Heart left ventricle (tissue), 16 donors: Measurements from ENCODE around the gene GH2. TPM values are rescaled to one million over a fixed set of nuclear protein-coding genes. Genes with fewer than 3 reads are reported as not detected.
"Not testable (repeated sequence)": the region's sequence is repeated elsewhere in the genome, so short reads cannot be mapped to it uniquely, and the experiment has no call there.

Source experiments
- ATAC-seq, 4 donors: fragments of 200-7000 bp; cut with Tn5 transposase; one replicate each; pipeline ENCODE4 v1.9.1; 2020 to 2022; ENCODE audit warnings: moderate library complexity in 4 of 4, mild to moderate bottlenecking in 3 of 4, moderate number of reproducible peaks in 1 of 4
- DNase-seq, 5 donors: peaks; one replicate each; pipeline ENCODE4 v3.0.0-alpha.2; 2020
- H3K27ac ChIP-seq, 12 donors: fragments of 200-600 bp; sonication (generic) in 4 of 12; one replicate each; pipeline versions ENCODE4 v1.5.0 to v1.8.0; 2016 to 2022; ENCODE audit warnings: mild to moderate bottlenecking in 2 of 12
- H3K27me3 ChIP-seq, 9 donors: fragments of 200-600 bp; sonication (generic) in 2 of 9; one replicate each; pipeline versions ENCODE4 v1.5.1 to v1.8.0; 2016 to 2022; ENCODE audit warnings: mild to moderate bottlenecking in 3 of 9
- H3K36me3 ChIP-seq, 9 donors: fragments of 200-600 bp; sonication (generic) in 2 of 9; one replicate each; pipeline versions ENCODE4 v1.5.0 to v1.8.0; 2018 to 2022; ENCODE audit warnings: mild to moderate bottlenecking in 2 of 9
- H3K4me1 ChIP-seq, 12 donors: fragments of 200-600 bp; sonication (generic) in 4 of 12; one replicate each; pipeline versions ENCODE4 v1.5.0 to v1.8.0; 2016 to 2022; ENCODE audit warnings: mild to moderate bottlenecking in 3 of 12
- H3K4me3 ChIP-seq, 12 donors: fragments of 200-600 bp; sonication (generic) in 4 of 12; one replicate each; pipeline versions ENCODE4 v1.5.0 to v1.8.0; 2017 to 2022; ENCODE audit warnings: mild to moderate bottlenecking in 9 of 12, moderate library complexity in 4 of 12
- H3K9me3 ChIP-seq, 12 donors: fragments of 200-600 bp; sonication (generic) in 4 of 12; one replicate each; pipeline versions ENCODE4 v1.5.0 to v1.8.0; 2016 to 2022; ENCODE audit warnings: mild to moderate bottlenecking in 1 of 12
- CTCF ChIP-seq, 12 donors: fragments of 200-600 bp; sonication (generic) in 4 of 12; IDR thresholded peaks; one replicate each; pipeline versions ENCODE4 v1.5.0 to v1.8.0; 2018 to 2022; ENCODE audit warnings: antibody characterized with exemption in 12 of 12, mild to moderate bottlenecking in 5 of 12
- WGBS, 4 donors: extraction: QIAGEN DNeasy Blood & Tissue Kit in 2 of 4; methylation state at CpG; one replicate each; pipeline versions ENCODE4 v1.1.5 to v1.1.7; 2013 to 2018; 5-methylcytosine and 5-hydroxymethylcytosine counted together
- intact Hi-C, 10 donors: fragments of 100-400 bp; cut with DNase I; formaldehyde crosslinking; loops; one replicate each; pipeline versions ENCODE4 v1.11.1 to v1.14.2; 2022
- polyA plus RNA-seq, 2 donors: library from polyadenylated mRNA; stranded (reverse); fragments of 200-250 nt; gene quantifications; one replicate each; pipeline ENCODE4 v1.2.3, GENCODE V29; 2013
- total RNA-seq, 9 donors: library from RNA; depleted of rRNA in 2 of 9; stranded (reverse); fragments of >200 nt in 2 of 9; fragmentation: NEBNext Ultra II Directional in 3 of 9; extraction: Animal tissue kit (Norgen Biotek cat#: 25700) in 3 of 9; gene quantifications; one replicate each; pipeline versions ENCODE4 v1.1.0 to v1.2.4, GENCODE V29; 2016 to 2023
- donor health status: ischemic (EF 13 %, LVEDD 7.1; RV severe dilation, severe dysfunction).
- donor health status: healthy with polysubstance abuse.
- donor health status: DM: no; HTN: yes; CAD: no.
- donor health status: DM: no; HTN: no; CAD: no.
- donor health status: ischemic (EF 25% LVEDD 6.9; RV normal size, moderate dysfunction).
- donor health status: ischemic (EF 25% LVEDD 5.7; RV mildly dilated, moderate dysfunction).
- donor health status: healthy.
- donor health status: DM: yes; HTN: yes; CAD: no.
- donor health status: ischemic (EF 35%, LVEDD 5.7; RV mildly dilated, moderate dysfunction).
- donor health status: nonischemic (EF 11% LVEDD 7.7; RV severe dilation, severe dysfunction).
- donor health status: DM: yes; HTN: yes; CAD: no.
- donor health status: PGD.
- donor health status: ischemic (EF 29% LVEDD 5.4; RV normal size, mild dysfunction).
- donor health status: nonischemic (EF 23%, LVEDD 6.1; RV moderate dilation, normal function).

The GH2 gene
- total and polyA plus RNA-seq, 11 donors, result not detected

DNA sequence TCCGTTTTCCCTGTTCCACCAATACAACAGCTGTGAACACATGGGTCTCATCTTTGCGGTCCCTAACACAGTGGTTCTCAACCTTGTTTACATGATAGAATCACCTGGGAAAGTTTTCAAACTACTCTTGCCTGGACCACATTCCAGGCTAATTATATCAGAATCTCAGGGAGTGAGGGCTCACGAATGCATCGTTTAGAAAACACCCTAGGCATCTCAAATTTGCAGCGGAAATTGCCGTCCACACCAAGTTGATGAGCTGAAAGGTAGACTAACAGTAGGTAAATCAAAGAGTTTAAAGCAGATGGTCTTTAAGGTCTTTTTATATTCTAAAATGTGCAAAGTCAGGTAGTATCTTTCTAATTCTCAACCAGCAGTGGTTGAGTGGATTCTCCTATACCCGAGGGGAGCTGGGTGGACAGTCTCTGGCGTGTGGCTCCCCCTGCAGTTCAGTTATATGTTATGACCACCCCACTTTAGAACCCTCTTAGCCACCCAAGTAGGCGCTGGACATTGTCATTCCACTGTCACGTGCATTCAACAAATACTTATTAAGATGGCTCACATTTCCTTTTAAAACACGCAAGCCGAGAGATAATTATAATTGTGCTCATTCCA lies 25.5 kb upstream of the GH2 start:
- TF ChIP-seq CTCF (IDR thresholded peaks at IDR 0.05), result peak in 1 of 12 donors; percentile 17
- peaks cover 0 to 11% (median 0%) of the 10 kb centered on the region in 9 donors for H3K27me3 ChIP-seq
- WGBS, 4 donors, result 52 to 59% (median 58%) methylated on average over 10 to 12 of the region's 12 CpGs
- DNase-seq, H3K36me3 ChIP-seq, H3K9me3 ChIP-seq, H3K27ac ChIP-seq, H3K4me3 ChIP-seq, H3K4me1 ChIP-seq, intact Hi-C loops: not testable (repeated sequence)
- ATAC-seq, result peak in 1 of 4 donors; percentile 40

GRCh38 chr17:63904796-63905195 lies 23.1 kb upstream of the GH2 start:
- 94 to 98% (median 95%) methylated on average over 8 of the region's 8 CpGs for WGBS, 4 donors
- H3K27me3 ChIP-seq, ATAC-seq, H3K4me1 ChIP-seq, intact Hi-C loops, H3K4me3 ChIP-seq, H3K9me3 ChIP-seq, H3K36me3 ChIP-seq, DNase-seq, H3K27ac ChIP-seq: not testable (repeated sequence)

DNA sequence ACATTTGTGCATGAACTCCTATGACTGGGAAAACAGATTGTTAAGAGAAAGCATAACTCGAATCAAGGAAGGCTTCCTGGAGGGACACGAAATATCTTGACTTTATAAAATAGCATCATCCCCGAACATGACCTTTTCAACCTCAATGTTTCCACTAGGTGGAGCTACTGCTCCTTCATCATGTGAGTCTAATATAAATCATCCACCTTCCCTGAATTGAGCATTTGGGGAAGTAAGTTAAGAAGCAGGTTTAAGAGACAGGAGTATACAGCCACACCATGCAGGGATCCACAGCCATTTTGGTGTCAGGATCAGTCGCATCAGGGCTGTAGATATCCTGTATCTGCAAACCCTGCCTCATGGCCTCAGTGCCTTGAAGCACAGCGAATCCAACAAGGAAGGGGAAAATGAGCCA lies 22.1 kb upstream of the GH2 start:
- H3K27me3 ChIP-seq, H3K36me3 ChIP-seq, H3K9me3 ChIP-seq, H3K27ac ChIP-seq, intact Hi-C loops, DNase-seq, H3K4me3 ChIP-seq, H3K4me1 ChIP-seq: not testable (repeated sequence)
- TF ChIP-seq CTCF (IDR thresholded peaks at IDR 0.05), result peak; percentile 13 to 56 (median 34)
- peak in 1 of 4 donors; percentile 38 for ATAC-seq
- 29 to 34% (median 32%) methylated on average over 5 of the region's 5 CpGs for WGBS, 4 donors

GRCh38 chr17:63901971-63902370 lies 20.2 kb upstream of the GH2 start:
- H3K36me3 ChIP-seq, DNase-seq, ATAC-seq, H3K4me1 ChIP-seq, H3K27me3 ChIP-seq, intact Hi-C loops, H3K27ac ChIP-seq, H3K9me3 ChIP-seq, H3K4me3 ChIP-seq: not testable (repeated sequence)
- WGBS, 4 donors, result 75 to 93% (median 83%) methylated on average over 2 of the region's 2 CpGs

DNA sequence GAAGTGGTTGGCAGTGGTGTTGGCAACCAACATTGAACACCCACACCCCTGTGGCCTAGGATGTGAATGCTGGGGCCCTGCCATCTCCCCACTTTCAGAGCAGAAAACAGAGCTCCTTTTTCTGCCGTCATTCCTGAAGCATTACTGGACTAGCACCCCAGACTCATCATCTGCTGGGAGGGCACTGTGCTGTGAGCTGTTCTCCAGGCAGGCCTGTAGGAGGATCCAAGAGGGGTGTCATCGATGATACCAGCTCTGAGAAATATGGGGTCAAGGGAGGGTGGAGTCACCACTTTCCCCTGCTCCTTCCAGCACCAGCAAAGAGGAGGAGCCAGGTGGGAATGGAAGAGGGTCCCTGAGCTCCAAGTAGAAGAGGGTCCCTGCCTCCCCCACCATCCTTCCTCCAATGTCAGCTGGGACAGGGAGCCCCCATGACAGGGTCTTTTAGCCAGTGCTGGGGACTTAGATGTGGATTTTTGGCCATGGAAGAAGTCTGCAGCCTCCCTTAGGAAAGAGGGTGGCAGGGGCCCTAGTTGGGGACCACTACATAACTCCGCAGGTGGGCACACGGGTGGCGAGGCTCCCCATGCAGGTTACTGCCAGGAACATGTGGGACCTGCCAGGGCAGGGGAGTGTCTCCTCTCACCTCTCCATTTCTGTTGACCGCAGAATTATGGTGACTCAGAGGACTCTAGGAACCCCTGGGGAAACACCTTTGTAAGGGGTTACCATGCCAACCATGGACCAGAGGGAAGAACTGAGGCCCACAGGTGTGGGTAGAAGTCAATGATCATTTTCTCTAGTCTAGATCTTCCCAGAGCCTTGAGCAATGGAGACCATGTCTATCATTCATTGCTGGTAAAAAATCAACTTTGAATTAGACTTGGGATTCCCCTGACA lies 17.4 kb upstream of the GH2 start:
- H3K27ac ChIP-seq, H3K4me1 ChIP-seq, H3K9me3 ChIP-seq, H3K27me3 ChIP-seq, intact Hi-C loops, DNase-seq, H3K36me3 ChIP-seq, H3K4me3 ChIP-seq: not testable (repeated sequence)
- 87 to 95% (median 90%) methylated on average over 6 of the region's 6 CpGs for WGBS, 4 donors
- ATAC-seq, result peak in 1 of 4 donors; percentile 20

DNA sequence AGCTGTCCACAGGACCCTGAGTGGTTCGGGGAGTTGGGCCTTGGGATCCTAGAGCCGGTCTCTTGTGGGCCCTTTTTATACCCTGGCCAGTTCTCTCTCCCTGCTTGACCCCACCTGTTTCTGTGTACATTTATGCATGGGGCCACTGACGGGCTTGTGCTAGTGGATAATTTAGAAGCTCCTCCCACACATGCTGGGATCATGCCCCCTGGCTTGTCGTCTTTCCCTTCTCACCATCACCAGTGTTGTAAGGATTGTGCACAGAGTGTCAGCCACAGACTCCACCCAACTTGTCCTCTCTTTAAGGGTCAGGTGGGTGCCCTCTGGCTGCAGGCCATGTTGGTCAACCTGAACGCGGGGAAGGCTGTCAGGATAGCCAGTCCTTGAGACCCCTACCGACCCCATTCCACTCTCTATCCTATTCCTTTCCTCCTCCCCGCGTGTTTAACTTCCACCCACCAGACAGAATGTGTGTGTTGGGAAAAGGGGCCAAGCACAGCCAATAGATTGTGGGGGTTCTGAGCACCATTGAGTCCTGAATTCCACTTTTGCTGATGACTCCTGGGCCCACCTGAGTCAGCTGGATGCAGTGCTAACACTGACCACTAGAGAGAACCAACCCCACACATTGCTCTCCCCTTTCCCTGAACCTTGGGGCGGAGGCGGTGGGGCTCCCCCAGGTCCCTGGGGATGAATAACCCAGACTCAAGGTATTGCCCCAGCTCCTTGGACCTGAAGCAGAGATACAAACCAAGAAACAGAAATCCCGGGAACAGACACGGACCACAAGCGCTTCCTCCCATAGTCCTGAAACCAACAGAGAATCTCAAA lies 15.0 kb upstream of the GH2 start, which contains the start of gene CSH1:
Gene CSH1, minus strand, starts transcription at position 51 of the 831 bp plus-strand sequence. CDS start 63 bp downstream, outside the sequence.
- H3K36me3 ChIP-seq, H3K27ac ChIP-seq, ATAC-seq, H3K4me3 ChIP-seq, H3K27me3 ChIP-seq, DNase-seq, H3K4me1 ChIP-seq, intact Hi-C loops, H3K9me3 ChIP-seq: not testable (repeated sequence)
- 83 to 94% (median 85%) methylated on average over 6 to 10 of the region's 14 CpGs for WGBS, 4 donors

DNA sequence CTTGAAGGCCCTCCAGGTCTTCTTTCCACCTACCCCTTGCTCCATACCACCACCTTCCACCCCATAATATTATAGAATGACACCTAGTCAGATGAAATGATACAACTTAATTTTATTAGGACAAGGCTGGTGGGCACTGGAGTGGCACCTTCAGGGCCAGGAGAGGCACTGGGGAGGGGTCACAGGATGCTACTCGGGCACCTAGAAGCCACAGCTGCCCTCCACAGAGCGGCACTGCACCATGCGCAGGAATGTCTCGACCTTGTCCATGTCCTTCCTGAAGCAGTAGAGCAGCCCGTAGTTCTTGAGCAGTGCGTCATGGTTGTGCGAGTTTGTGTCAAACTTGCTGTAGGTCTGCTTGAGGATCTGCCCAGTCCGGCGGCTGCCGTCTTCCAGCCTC lies 13.1 kb upstream of the GH2 start:
- intact Hi-C loops, ATAC-seq, H3K36me3 ChIP-seq, H3K4me1 ChIP-seq, H3K9me3 ChIP-seq, DNase-seq, H3K27ac ChIP-seq, H3K4me3 ChIP-seq, H3K27me3 ChIP-seq: not testable (repeated sequence)
- WGBS, 4 donors, result 89 to 100% (median 97%) methylated on average over 2 to 10 of the region's 10 CpGs

- ATAC-seq, H3K4me1 ChIP-seq, H3K9me3 ChIP-seq, DNase-seq, H3K27me3 ChIP-seq, intact Hi-C loops, H3K4me3 ChIP-seq, H3K27ac ChIP-seq, H3K36me3 ChIP-seq: not testable (repeated sequence)
- 52 to 63% (median 57%) methylated on average over 2 to 3 of the region's 3 CpGs for WGBS, 4 donors
Observed at GRCh38 chr17:63894021-63894420, 12.3 kb upstream of the GH2 start.
